ENCODE measurements around the gene LRP11.
"Not testable (repeated sequence)": the region's sequence is repeated elsewhere in the genome, so short reads cannot be mapped to it uniquely, and the experiment has no call there.

LRP11 gene

GRCh38 chr6:149867876-149868640 lies 3.9 kb upstream of the LRP11 start:
- no peak for DNase-seq

GRCh38 chr6:149864578-149865535 lies 698 bp upstream of the LRP11 start:
- peak; percentile 30 for DNase-seq

DNA sequence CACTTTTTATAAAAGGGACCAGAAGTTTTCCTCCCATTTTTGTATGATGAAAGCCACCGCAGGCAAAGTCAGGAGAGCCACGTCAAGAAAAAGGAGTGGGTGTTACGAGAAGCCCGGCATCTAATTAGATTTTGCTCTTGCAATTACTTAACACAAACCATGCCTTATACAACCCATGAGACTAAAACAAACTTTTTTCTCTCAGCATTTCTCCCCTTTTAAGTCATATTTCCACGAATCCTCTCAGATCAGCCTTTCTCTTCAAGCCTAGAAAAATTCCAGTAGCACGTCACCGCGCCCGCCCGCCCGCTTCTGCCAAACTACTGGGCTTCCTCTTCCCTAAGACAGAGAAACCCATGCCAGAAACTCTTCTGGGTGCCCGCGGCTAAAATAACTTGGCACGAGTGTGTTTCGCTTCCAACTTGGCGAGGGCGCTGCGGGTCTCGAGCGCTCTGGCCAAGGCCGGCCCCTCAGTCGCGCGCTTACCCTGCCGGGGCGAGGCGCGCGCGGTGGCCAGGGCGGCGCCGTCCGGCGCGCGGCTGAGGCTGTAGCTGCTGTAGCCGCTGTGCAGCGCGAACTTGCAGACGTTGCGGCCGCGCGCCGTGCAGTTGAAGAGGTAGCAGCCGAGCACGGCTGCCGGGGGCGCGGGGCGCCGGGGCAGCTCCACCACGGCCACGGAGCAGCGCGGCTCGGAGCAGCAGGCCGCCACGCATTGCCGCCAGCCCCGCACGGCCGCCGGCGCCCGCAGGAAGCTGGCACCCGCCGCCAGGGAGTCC lies 1.0 kb downstream of the LRP11 start:
- DNase-seq, result peak; percentile 58

DNA sequence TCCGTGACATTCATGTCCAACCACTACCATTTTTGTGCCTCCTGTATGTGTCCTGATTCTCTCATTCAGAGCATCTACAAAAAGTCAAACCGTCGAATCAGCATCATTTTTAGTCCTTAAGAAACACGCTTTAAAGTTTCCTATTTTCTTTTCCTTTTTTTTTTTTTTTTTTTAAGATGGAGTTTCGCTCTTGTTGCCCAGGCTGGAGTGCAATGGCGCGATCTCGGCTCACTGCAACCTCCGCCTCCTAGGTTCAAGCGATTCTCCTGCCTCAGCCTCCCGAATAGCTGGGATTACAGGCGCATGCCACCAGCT lies 1.8 kb downstream of the LRP11 start:
- DNase-seq, result not testable (repeated sequence)

GRCh38 chr6:149861603-149862423 lies 2.3 kb downstream of the LRP11 start:
- DNase-seq, result no peak

- no peak for DNase-seq
Measured at GRCh38 chr6:149860834-149861602, 3.1 kb downstream of the LRP11 start.

DNA sequence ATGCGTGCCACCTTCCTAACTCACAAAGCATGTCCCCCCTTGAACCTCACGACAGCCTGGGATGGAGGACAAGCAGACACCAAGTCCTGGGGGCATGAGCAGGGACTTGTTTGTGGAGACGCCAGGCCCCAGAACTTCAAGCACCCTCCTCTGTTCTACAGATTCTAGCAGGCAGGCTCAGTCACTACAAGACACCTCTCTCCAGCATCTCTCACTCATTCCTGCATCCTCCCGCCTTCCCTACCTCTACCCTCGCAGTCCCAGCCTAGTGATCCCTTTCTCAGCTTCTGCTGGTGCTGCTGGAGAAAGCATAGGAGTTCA lies 3.7 kb downstream of the LRP11 start:
- no peak for DNase-seq

GRCh38 chr6:149859938-149860337 lies 4.2 kb downstream of the LRP11 start:
- DNase-seq, result no peak

DNA sequence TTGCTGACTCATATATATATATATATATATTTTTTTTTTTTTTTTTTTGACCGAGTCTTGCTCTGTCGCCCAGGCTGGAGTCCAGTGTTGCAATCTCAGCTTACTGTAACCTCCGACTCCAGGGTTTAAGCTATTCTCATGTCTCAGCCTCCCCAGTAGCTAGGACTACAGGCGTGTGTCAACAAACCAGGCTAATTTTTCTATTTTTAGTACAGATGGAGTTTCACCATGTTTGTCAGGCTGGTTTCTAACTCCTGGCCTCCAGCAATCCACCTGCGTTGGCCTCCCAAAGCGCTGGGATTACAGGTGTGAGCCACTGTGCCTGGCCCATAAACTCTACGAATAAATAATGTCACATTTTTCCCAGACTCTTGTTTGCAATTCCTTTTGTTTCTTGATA lies 4.8 kb downstream of the LRP11 start:
- no peak for DNase-seq

- no peak for DNase-seq
Measured at GRCh38 chr6:149857541-149857940, 6.6 kb downstream of the LRP11 start.

DNA sequence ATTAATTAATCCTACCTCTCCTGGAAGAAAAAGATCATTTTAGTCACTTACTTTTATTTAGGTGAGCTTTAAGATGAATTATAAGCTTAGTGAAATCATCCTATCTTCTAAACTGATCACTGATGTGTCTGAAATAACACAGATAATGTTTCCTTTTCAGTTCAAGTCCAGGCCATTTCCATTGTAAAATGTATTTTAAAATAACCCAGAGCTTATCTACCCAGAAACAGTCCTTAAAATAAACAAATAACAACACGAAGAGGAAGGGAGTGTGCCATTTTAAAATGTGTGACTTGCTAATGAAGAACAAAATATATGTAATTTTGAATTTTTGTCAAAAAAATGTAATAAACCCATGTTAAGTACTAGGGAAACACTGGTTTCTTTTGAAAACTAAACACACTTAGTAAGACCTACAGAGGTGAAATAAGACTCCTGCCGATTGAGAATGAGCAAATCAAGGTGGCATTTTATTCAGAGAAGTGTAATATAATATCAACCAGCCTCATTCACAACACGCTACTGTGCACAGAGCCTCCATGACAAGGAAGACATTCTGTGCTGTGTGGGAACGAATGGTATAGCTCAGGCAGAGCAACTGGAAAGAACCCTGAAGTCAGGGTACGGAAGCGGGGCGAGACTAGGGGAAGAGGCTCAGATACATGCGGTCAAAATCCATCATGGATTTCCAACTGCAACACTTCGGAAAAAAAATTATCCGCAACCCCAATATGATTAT lies 7.7 kb downstream of the LRP11 start:
- no peak for DNase-seq

- DNase-seq, result no peak
Measured at GRCh38 chr6:149855741-149856140, 8.4 kb downstream of the LRP11 start.

DNA sequence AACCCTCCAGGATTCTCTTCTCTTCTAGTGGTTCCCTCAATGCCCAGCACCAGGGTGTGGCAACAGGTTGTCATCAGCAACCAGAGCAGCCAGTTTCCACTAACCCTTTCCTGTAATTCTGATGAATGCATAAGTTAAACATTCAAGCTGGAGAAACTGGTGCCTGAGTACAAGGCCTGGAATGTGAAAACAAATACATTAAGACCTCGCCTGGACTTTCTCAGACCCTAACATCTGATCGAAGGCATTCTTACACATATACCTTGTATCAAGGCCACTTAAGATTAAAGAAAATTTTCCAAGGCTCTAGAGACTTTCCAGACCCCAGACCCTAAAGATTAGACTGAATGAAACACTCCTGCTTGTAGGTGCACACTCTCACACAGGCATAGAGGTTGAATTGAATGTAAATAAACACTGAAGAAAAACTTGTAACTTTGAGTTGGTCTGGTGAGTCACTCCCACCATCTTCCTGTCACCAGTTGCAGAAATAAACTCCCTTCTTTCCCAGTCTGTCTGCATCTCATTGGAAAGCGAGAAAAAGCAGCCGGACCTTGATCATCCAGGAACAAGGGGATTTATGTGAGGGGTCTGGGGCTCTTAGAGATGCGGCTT lies 9.0 kb downstream of the LRP11 start:
- DNase-seq, result no peak

GRCh38 chr6:149854532-149854931 lies 9.6 kb downstream of the LRP11 start:
- no peak for DNase-seq

- not testable (repeated sequence) for DNase-seq
Measured at GRCh38 chr6:149854017-149854416, 10.1 kb downstream of the LRP11 start.

DNA sequence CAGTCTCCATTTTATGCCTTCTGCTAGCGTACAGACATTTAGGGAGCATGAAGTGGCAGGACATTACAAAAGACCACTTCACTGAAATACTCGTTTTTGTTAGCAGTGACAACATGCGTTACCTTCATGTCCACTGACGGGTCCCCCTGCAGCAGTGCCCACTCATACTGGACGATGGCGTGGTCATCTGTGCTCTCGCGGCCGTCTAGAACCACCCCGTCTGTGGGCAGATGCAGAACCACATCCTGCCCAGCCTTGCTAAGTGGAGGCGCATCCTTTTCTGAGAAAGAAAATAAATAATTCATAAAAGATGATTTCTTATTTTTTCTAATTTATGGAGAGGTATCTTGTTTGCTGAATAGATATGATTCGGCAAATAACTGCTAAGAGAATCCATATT lies 11.3 kb downstream of the LRP11 start:
- no peak for DNase-seq

GRCh38 chr6:149852180-149852579 lies 12.0 kb downstream of the LRP11 start:
- DNase-seq, result no peak

GRCh38 chr6:149851461-149852110 lies 12.6 kb downstream of the LRP11 start:
- DNase-seq, result no peak

- DNase-seq, result not testable (repeated sequence)
Measured at GRCh38 chr6:149848343-149848742, 15.8 kb downstream of the LRP11 start.

DNA sequence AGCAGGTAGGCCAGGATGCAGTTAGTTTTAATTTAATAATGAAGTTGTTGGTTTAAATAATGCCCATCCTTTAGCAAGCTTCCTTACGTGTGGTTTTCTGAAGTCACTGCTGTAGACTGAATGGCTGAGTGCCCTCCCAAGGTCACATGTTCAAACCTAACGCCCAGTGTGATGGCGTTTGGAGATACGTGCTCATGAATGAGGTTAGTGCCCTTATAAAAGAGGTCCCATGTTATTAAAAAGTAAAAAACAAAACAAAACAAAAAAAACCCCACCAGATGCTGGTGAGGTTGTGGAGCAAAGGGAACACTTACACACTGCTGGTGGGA lies 16.3 kb downstream of the LRP11 start:
- no peak for DNase-seq

All from stimulated activated CD4-positive, alpha-beta T cell treated with anti-CD3 and anti-CD28 coated beads, Interleukin-15, amount 100 ng/mL, for 24 hours (primary cell).